Fibroblast of mammary gland (primary cell): ENCODE data around the gene CBFA2T2.

Experiments used
- DNase-seq: peaks from one replicate; pipeline ENCODE4 v3.0.0-alpha.2; 2010; ENCODE audit warnings: low read depth
- H3K4me3 ChIP-seq: 2 replicates; pipeline ENCODE4 v1.5.1; 2011; ENCODE audit warnings: low read depth, mild to moderate bottlenecking, low read length, moderate library complexity; ENCODE audit not compliant: control insufficient read depth
- CTCF ChIP-seq: conservative IDR thresholded peaks from 2 replicates; pipeline ENCODE4 v1.5.1; 2011; ENCODE audit warnings: low read depth, low read length, inconsistent platforms; ENCODE audit not compliant: control insufficient read depth, insufficient read depth

The CBFA2T2 gene

GRCh38 chr20:33653218-33653899, 163.5 kb downstream of the CBFA2T2 start:
- H3K4me3 ChIP-seq = peak overlapping the region; percentile 9
- peak; percentile 96 for TF ChIP-seq CTCF
- peak; percentile 72 for DNase-seq

- no peak overlapping the region for H3K4me3 ChIP-seq
- TF ChIP-seq CTCF = no peak
Observed at GRCh38 chr20:33653900-33654596, 164.2 kb downstream of the CBFA2T2 start.

GRCh38 chr20:33654680-33655161, 164.8 kb downstream of the CBFA2T2 start:
- H3K4me3 ChIP-seq = no peak overlapping the region
- no peak for TF ChIP-seq CTCF
- DNase-seq = no peak

More at GRCh38 chr20:33653900-33654596, 164.2 kb downstream of the CBFA2T2 start:
- no peak for DNase-seq

- H3K4me3 ChIP-seq = no peak overlapping the region
- no peak for TF ChIP-seq CTCF
- DNase-seq = no peak
Observed at GRCh38 chr20:33655164-33655563, 165.3 kb downstream of the CBFA2T2 start.

- no peak for DNase-seq
- TF ChIP-seq CTCF = no peak
- H3K4me3 ChIP-seq = no peak overlapping the region
Observed at GRCh38 chr20:33656010-33656782, 166.3 kb downstream of the CBFA2T2 start.

GRCh38 chr20:33656783-33657703, 167.1 kb downstream of the CBFA2T2 start:
- H3K4me3 ChIP-seq = no peak overlapping the region
- TF ChIP-seq CTCF = no peak
- DNase-seq = no peak
